HFFc6 (cell line): ENCODE data around the gene TRIM8. TPM values are rescaled to one million over a fixed set of nuclear protein-coding genes. Genes with fewer than 3 reads are reported as not detected.

Experiments
- DNase-seq: peaks from one replicate; pipeline ENCODE4 v3.0.0-alpha.2; 2018
- H3K27ac Mint-ChIP-seq: 2 replicates; pipeline ENCODE4 v1.8.0; 2020; ENCODE audit warnings: mild to moderate bottlenecking, mixed read lengths
- H3K27me3 Mint-ChIP-seq: 2 replicates; pipeline ENCODE4 v1.8.0; 2021; ENCODE audit warnings: mild to moderate bottlenecking, moderate library complexity, mixed read lengths; ENCODE audit not compliant: insufficient read depth
- H3K36me3 Mint-ChIP-seq: 2 replicates; pipeline ENCODE4 v1.8.0; 2021; ENCODE audit warnings: low read depth, mixed read lengths
- H3K4me1 Mint-ChIP-seq: 2 replicates; pipeline ENCODE4 v1.8.0; 2020; ENCODE audit warnings: low read depth, mixed read lengths
- H3K4me3 Mint-ChIP-seq: 2 replicates; pipeline ENCODE4 v1.8.0; 2020; ENCODE audit warnings: mild to moderate bottlenecking, moderate library complexity, mixed read lengths
- H3K9me3 Mint-ChIP-seq: 2 replicates; pipeline ENCODE4 v1.8.0; 2020; ENCODE audit warnings: mild to moderate bottlenecking, mixed read lengths
- CTCF ChIP-seq: fragments of 200-600 bp; sonication (generic); IDR thresholded peaks from 2 replicates; pipeline ENCODE4 v1.5.0; 2021; ENCODE audit warnings: antibody characterized with exemption, mild to moderate bottlenecking
- total RNA-seq, 6 experiments: library from RNA; stranded (reverse); fragmentation: NEBNext Ultra II Directional; extraction: Animal tissue kit (Norgen Biotek cat#: 25700); gene quantifications; 2 replicates in 1 of 6; 3 replicates in 5 of 6; pipeline ENCODE4 v1.2.3, GENCODE V29; 2021

The TRIM8 gene
- total RNA-seq, 6 experiments from 2014 or later = 123 to 148 (median 135) TPM

- H3K4me3 Mint-ChIP-seq = no peak overlapping the region
- no peaks in the 10 kb centered on the region for H3K9me3 Mint-ChIP-seq
- no peaks in the 10 kb centered on the region for H3K27me3 Mint-ChIP-seq
- H3K4me1 Mint-ChIP-seq = peaks cover 50% of the 10 kb centered on the region
- no peak for DNase-seq
- H3K36me3 Mint-ChIP-seq = peaks cover 10% of the 10 kb centered on the region
- H3K27ac Mint-ChIP-seq = no peak overlapping the region
- no peak for TF ChIP-seq CTCF
Measured at GRCh38 chr10:102598243-102598642, 46.0 kb upstream of the TRIM8 start.

- Mint-ChIP-seq H3K27ac (no peak overlapping the region), H3K36me3 (peaks cover 10% of the 10 kb centered on the region), H3K4me1 (peaks cover 56% of the 10 kb centered on the region), H3K9me3 (no peaks in the 10 kb centered on the region), H3K27me3 (no peaks in the 10 kb centered on the region; the same call in 1 of the 2 replicates), H3K4me3 (no peak overlapping the region)
- no peak for TF ChIP-seq CTCF
- no peak for DNase-seq
Measured at GRCh38 chr10:102599565-102600327, 44.5 kb upstream of the TRIM8 start.

- Mint-ChIP-seq H3K27me3 (no peaks in the 10 kb centered on the region; the same call in 1 of the 2 replicates), H3K4me1 (peaks cover 64% of the 10 kb centered on the region), H3K4me3 (no peak overlapping the region), H3K36me3 (peaks cover 13% of the 10 kb centered on the region), H3K9me3 (no peaks in the 10 kb centered on the region), H3K27ac (no peak overlapping the region)
- DNase-seq = no peak
- TF ChIP-seq CTCF = no peak
Measured at GRCh38 chr10:102600816-102601215, 43.5 kb upstream of the TRIM8 start.

GRCh38 chr10:102601639-102602038 is 42.6 kb upstream of the TRIM8 start:
- Mint-ChIP-seq H3K27ac (no peak overlapping the region), H3K27me3 (peaks cover 2% of the 10 kb centered on the region), H3K9me3 (no peaks in the 10 kb centered on the region), H3K36me3 (peaks cover 19% of the 10 kb centered on the region), H3K4me3 (no peak overlapping the region), H3K4me1 (peaks cover 66% of the 10 kb centered on the region)
- no peak for DNase-seq
- no peak for TF ChIP-seq CTCF

GRCh38 chr10:102602272-102603045 is 41.8 kb upstream of the TRIM8 start:
- Mint-ChIP-seq H3K4me1 (peaks cover 68% of the 10 kb centered on the region), H3K9me3 (no peaks in the 10 kb centered on the region), H3K27me3 (peaks cover 2% of the 10 kb centered on the region), H3K27ac (peak overlapping the region; percentile 56), H3K36me3 (peaks cover 21% of the 10 kb centered on the region), H3K4me3 (no peak overlapping the region)
- no peak for DNase-seq
- TF ChIP-seq CTCF = no peak
